ENCODE results near the gene CCR9. TPM values are rescaled to one million over a fixed set of nuclear protein-coding genes. Genes with fewer than 3 reads are reported as not detected.

Gene CCR9
- total RNA-seq, 1 experiment from 2014 or later: not detected

- DNase-seq (ENCODE audit: low spot score): no peak
Observed at GRCh38 chr3:45907769-45908705, 21.7 kb downstream of the CCR9 start.

DNA sequence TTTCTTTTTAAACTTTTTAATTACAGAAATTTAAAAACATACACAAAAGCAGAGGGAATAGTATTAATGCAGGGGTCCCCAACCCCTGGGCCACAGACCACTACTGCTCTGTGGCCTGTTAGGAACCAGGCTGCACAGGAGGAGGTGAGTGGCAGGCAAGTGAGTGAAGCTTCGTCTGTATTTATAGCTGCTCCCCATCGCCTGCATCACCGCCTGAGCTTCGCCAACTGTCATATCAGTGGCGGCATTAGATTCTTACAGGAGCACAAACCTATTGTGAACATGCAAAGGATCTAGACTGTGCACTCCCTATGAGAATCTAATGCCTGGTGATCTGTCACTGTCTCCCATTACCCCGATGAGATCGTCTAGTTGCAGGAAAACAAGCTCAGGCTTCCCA, 22.4 kb downstream of the CCR9 start:
- no peak for DNase-seq (ENCODE audit: low spot score)

GRCh38 chr3:45909542-45909941, 23.2 kb downstream of the CCR9 start:
- DNase-seq (ENCODE audit: low spot score): no peak

DNA sequence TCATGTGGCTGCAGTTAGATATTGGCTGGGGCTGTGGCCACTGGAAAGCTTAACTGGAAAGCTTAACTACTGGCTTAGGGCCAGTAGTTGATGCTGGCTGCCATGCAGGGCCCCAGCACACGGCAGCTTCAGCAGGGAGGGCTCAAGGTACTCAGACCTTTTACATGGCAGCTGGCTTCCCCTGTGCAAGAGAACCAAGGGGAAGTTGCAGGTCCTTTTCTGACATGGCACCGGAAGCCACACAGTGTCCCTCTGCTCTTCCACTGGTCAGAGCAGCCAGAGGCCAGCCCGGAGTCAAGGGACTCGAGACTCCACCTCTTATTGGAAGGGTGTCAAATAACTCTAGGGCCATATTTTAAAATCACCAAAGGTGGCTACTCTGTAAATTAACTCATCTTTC, 24.5 kb downstream of the CCR9 start:
- no peak for DNase-seq (ENCODE audit: low spot score)

- DNase-seq (ENCODE audit: low spot score): no peak
Observed at GRCh38 chr3:45911511-45912226, 25.3 kb downstream of the CCR9 start.

DNA sequence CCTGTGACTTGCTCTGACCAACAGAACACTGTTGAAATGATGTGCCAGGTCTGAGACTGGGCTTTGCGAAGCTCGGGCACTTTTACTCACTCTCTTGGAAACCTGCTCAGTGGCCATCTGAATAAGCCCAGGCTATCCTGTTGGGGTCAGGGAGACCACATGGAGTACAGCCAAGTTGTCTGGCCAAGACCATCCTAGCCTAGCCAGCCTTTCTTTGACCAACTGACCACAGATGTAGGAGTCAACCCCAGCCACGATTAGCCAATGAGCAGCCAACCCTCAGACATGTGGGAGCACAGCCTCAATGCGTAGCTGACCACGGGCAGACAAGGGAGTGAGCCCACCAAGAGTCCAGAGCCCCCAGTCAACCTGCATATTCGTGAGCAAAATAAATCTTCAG, 26.1 kb downstream of the CCR9 start:
- no peak for DNase-seq (ENCODE audit: low spot score)

- DNase-seq (ENCODE audit: low spot score): no peak
Observed at GRCh38 chr3:45914362-45915058, 28.2 kb downstream of the CCR9 start.

- DNase-seq (ENCODE audit: low spot score): no peak
Observed at GRCh38 chr3:45915059-45915439, 28.7 kb downstream of the CCR9 start.

DNA sequence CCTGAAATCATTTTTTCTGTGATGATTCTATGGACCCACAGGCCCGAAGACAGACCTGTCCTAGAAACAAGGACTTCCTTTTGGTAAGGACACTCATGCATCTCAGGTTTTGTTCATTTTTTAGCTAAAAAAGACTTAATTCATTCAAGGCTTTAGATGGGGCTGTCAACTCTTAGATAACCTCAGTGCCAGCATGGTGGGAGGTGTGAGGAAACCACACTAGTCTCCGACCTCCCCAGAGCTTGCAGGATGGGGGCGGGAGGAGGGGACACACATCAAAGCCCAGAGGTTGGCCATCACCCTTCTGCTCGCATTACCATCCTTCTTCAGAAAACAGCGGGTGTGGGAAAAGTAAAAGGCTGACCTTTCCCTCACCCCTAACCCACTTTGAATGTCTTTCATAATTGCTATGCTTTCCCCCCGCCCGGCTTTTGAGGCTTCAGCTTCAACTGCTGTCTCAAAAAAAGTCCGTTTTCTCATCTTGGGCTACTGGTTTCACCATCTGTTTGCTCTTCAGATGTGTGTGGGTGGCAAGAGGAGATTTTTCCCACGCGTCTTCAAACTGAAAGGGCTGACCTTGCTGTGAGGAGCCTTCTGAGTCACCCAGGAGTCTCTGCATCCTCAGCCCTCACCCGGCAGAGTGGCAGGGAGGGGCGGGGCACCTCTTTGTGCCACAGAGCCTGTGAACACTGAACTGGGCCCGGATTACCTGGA, 29.3 kb downstream of the CCR9 start:
- peak; percentile 1 for DNase-seq (ENCODE audit: low spot score)

GRCh38 chr3:45917146-45917898, 31.0 kb downstream of the CCR9 start:
- DNase-seq (ENCODE audit: low spot score): no peak

- no peak for DNase-seq (ENCODE audit: low spot score)
Observed at GRCh38 chr3:45921158-45922038, 35.1 kb downstream of the CCR9 start.

- no peak for DNase-seq (ENCODE audit: low spot score)
Observed at GRCh38 chr3:45922039-45922326, 35.6 kb downstream of the CCR9 start.

DNA sequence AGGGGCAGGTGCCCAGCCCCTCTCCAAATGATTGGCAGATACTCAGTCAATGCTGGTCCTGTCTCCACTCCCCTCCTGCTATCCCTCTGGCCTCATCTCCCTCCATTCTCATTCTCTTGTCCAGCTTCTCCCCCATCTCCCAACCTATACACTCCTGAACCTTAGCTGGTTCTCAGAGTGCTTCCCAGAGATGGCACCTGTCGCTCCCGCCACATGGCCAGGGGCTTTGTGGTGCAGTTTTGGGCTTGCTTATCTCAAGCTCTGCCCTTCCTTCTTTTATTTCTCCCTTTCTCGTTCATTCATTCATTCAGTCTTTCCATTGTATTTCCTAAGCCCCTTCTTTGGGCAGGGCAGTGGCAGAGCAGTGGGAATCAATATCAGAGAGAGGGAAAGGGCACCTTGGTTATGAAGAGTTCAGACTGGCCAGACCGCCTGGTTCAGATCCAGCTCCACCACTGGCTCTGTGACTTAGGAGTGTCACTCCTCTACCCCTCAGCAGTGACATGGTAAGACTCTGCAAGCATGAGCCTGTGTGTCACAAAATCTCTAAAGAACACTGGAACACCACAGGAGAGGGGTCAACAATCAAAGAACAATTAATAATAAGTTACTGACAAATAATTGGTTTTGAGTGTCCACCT, 36.7 kb downstream of the CCR9 start:
- no peak for DNase-seq (ENCODE audit: low spot score)

DNA sequence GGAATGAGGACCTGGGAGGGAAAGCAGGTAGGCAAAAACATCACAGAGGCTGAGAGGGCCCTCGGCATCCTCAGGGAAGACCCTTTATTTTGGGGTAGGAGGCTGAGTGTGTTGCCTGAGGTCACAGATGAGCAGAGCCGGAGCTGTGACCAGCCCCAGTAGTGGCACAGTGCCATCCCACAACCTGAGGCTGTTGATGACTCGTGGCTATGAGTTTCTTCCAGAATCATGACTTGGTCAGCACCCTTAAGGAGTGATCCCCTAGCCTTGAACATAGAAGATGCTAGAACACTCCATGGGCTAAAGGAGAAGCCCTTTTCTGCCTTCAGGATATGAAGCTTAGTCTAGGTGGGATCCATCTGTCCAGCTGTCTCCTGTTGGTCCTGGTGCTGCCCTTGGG, 37.4 kb downstream of the CCR9 start:
- DNase-seq (ENCODE audit: low spot score): no peak

DNA sequence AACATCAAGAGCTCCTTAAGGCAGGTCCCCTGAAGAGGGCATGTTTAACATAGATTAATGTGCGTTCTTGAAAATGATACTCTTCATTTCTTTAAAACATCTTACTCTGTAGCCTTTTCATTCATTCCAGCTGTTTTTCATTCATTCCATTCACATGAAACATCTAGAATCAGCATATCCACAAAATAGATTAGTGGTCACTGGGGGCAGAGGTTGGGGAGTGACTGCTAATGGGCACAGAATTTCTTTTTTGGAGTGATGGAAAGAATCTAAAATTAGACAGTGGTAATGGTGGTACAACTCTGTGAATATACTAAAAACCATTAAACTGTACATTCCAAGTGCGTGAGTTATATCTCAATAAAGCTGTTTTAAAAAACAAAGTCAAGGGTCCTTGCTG, 41.5 kb downstream of the CCR9 start:
- DNase-seq (ENCODE audit: low spot score): no peak

DNA sequence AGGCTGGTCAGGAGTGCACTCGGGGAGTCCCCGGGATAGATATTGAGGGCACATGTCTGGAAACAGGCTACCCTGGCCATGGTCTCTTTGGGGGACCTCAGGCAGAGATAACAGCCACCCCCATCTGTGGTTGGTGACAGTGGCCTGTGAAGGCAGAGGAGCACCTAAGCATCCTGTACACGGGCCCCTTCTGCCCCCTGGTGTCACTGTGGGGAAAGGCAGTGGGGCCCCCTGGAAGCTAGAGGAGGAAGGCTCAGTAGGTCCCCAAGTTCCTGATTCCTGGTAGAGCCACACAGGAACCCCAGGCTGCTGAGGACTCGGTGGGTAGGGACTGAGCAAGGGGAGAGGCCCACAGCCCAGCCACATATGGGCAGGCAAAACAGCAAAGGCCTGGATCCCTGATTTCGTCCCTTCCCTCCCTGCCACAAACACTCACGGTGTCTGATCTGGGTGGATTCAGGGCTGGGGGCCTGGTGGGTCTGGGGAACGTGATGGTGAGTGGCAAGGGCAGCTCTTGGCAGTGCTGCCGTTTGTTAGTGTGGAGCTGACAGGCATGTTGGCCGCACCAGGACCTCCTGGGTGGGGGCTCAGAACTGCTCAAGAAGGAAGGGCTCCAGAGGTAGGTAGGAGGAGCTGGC, 42.8 kb downstream of the CCR9 start:
- peak; percentile 42 for DNase-seq (ENCODE audit: low spot score)

- no peak for DNase-seq (ENCODE audit: low spot score)
Observed at GRCh38 chr3:45931496-45931895, 45.2 kb downstream of the CCR9 start.

DNA sequence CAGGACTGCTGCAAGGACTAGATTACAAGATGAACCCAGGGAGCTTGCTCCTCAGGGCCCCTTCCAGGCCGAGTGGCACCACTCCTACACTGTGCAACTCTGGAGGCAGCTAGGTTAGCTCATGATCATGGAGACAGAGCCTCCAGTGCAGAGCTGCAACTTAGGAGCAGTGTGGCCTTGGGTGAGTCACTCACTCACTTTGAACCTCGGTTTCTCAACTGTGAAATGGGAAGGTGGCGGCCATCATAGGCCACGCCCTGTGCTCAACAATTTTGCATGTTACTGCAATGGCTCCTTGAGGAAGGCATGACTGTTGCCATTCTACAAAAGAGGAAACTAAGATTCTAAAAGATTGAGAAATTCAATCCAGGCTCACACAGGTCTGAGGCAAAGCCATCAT, 45.8 kb downstream of the CCR9 start:
- DNase-seq (ENCODE audit: low spot score): no peak

DNA sequence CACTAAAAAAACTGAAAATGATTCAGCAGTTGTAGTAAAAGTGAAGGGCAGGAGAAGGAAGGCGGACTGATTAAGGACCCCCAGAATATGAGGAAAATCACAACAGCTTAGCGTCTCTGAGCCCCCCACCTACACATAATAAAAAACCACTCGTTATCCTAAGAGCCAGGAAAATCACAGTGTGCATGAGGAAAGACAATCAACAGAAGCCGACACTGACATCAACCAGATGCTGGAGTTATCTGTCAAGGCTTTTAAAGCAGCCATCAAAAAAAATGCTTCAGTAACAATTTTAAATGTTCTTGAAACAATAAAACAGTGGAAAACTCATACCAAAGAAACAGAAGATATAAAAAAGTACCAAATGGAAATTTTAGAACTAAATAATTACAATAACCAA, 47.2 kb downstream of the CCR9 start:
- no peak for DNase-seq (ENCODE audit: low spot score)

All from HT-29 (cell line).